Measurements from ENCODE around the gene PCNP. TPM values are rescaled to one million over a fixed set of nuclear protein-coding genes. Genes with fewer than 3 reads are reported as not detected.
"Not testable (repeated sequence)": the region's sequence is repeated elsewhere in the genome, so short reads cannot be mapped to it uniquely, and the experiment has no call there.

The PCNP gene
- total RNA-seq, 1 donor, result 137 TPM

DNA sequence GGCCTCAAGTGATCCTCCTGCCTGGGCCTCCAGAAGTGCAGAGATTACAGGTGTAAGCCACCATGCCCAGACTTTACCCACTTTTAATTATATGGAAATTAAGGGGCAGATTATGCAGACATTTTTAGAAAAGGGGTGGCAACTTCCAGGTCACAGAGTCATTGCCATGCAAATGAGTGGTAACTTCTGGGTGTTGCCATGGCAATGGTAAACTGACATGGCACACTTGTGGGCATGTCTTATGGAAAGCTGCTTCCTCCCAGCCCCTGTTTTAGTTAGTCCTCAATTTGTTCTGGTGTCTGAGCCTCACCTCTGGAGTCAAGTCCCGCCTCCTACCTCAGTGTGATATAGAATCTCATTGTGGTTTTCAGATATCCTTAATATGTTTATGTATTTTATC lies 49.7 kb downstream of the PCNP start:
- TF ChIP-seq CTCF (IDR thresholded peaks at IDR 0.05; ENCODE audit: insufficient read depth, low read length), result no peak
- DNase-seq (ENCODE audit: low read depth), result no peak
- no peak overlapping the region for H3K4me3 ChIP-seq (ENCODE audit: low read depth, low read length)

DNA sequence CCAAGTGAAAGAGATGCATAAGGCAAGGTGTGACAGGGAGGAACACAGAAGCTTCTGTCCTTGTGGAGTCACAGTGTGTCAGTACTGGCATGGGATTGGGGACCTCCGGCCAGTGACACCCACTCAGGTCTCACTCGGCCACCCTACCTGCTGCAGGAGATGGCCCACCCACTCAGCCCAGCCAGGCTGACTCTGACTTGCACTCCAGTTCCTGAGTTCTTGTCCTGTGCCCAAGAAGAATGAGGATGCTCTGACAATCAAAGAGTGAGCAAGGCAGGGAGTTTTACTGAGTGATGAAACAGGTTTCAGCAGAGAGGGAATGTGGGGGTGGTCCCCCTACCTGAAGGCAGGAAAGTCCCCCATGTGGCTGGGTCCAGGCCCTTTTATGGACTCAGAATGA lies 50.9 kb downstream of the PCNP start:
- H3K4me3 ChIP-seq (ENCODE audit: low read depth, low read length), result no peak overlapping the region

GRCh38 chr3:101625879-101626278 lies 51.9 kb downstream of the PCNP start:
- no peak overlapping the region for H3K4me3 ChIP-seq (ENCODE audit: low read depth, low read length)
- no peak for TF ChIP-seq CTCF (IDR thresholded peaks at IDR 0.05; ENCODE audit: insufficient read depth, low read length)
- no peak for DNase-seq (ENCODE audit: low read depth)

More for the DNA sequence above, 50.9 kb downstream of the PCNP start:
- TF ChIP-seq CTCF (IDR thresholded peaks at IDR 0.05; ENCODE audit: insufficient read depth, low read length), result no peak
- DNase-seq (ENCODE audit: low read depth), result no peak

GRCh38 chr3:101629219-101629618 lies 55.2 kb downstream of the PCNP start:
- no peak for DNase-seq (ENCODE audit: low read depth)
- no peak overlapping the region for H3K4me3 ChIP-seq (ENCODE audit: low read depth, low read length)
- no peak for TF ChIP-seq CTCF (IDR thresholded peaks at IDR 0.05; ENCODE audit: insufficient read depth, low read length)

- H3K4me3 ChIP-seq (ENCODE audit: low read depth, low read length), result no peak overlapping the region
- no peak for TF ChIP-seq CTCF (IDR thresholded peaks at IDR 0.05; ENCODE audit: insufficient read depth, low read length)
- no peak for DNase-seq (ENCODE audit: low read depth)
Observed at GRCh38 chr3:101631098-101631796, 57.3 kb downstream of the PCNP start.

- not testable (repeated sequence) for H3K4me3 ChIP-seq (ENCODE audit: low read depth, low read length); DNase-seq (ENCODE audit: low read depth)
Observed at GRCh38 chr3:101631959-101632358, 58.0 kb downstream of the PCNP start.

DNA sequence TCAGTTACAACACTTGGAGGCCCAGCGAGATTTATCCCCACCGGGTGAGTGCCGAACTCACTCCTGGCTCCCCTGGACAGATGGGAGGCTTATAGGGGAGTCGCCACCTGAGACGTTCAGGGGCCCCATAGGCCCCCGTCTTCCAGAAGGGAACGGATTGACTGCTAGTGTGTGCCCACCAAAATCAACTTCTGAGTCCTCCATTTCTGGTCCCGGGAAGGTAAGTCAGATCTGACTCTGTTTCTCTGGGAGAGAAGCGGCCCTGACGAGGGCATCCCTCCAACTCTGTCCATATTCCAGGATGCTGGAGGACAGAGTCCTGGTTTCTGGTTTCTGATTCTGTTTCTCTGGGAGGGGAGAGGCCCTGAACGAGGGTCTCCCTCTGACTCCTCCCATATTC lies 58.6 kb downstream of the PCNP start:
- H3K4me3 ChIP-seq (ENCODE audit: low read depth, low read length), result no peak overlapping the region
- TF ChIP-seq CTCF (IDR thresholded peaks at IDR 0.05; ENCODE audit: insufficient read depth, low read length), result no peak
- DNase-seq (ENCODE audit: low read depth), result no peak

Data from fibroblast of the aortic adventitia (primary cell).